Stimulated activated CD4-positive, alpha-beta T cell treated with anti-CD3 and anti-CD28 coated beads, Interleukin-4, amount 100 ng/mL, for 48 hours (primary cell): ENCODE results near the gene SP6.
A peak's percentile ranks its signal among the peaks of the same experiment; 100 is the strongest.

Source experiments
- DNase-seq, 2 donors: peaks; one replicate each; pipeline ENCODE4 v3.0.0-alpha.2; 2020; ENCODE audit warnings: low read depth in 2 of 2

Gene SP6

DNA sequence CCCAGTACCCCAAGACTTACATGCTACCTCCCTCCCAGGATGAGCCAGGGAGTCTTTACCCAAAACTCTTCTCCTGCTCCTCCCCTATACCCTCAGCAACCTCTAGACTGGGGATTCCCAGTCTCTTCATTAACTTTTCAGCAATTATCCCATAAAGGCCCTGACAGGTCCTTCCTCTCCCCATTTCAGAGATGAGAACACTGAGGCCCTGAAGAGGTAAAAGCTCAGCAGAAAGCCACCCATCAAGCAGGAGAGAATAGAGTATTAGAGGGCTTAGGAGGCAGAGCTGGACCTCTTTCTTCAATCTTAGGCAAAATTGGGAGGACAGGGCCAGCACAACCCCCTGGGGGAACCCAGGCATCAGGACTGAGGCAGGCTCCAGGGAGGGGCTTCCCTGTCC lies 5.9 kb upstream of the SP6 start:
- no peak for DNase-seq

- DNase-seq: no peak
Observed at GRCh38 chr17:47855737-47856136, 4.8 kb upstream of the SP6 start.

GRCh38 chr17:47853616-47854015 lies 2.7 kb upstream of the SP6 start:
- no peak for DNase-seq

DNA sequence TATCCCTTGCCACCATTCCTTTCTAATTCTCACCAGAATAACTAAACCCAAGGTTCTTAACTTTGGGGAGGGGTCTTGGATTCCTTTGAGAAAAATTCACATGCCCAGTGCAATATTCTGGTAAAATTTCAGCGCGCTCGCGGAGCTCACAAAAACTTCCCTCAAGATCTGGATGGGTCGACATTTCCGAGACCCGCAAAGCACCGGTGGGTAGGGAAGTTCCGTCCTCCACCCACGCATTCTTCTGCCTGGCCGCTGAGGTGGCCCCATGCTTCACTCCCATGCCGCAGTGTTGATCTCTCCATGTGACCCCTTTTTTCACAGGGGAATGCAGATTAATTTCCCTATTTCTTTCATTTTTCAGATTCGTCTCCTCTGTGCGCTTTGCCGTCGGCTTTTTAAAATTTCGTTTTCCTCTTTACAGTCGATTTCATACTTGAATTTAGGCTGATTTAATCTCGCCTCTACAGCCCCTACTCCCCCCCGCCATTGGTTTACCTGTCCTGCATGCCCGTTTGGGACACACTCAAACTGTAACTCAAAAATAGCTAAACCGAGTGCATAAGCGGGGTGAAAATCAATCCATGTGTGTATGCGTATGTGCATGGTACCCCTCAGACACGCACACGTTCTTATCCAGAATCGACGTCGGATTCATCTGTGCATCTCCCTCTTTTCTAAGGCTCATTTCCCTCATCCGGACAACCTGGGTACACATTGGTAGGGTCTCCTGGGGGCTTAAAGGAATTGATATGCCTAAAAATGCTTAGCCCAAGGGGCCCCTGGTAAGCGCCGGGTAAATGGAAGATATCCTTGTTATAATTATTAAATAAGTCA lies 1.4 kb upstream of the SP6 start:
- DNase-seq: no peak

GRCh38 chr17:47851764-47852112 lies 775 bp upstream of the SP6 start:
- DNase-seq: no peak

- DNase-seq: no peak
Observed at GRCh38 chr17:47850373-47850691, 631 bp downstream of the SP6 start.

GRCh38 chr17:47848198-47848513 lies 2.8 kb downstream of the SP6 start:
- no peak for DNase-seq

GRCh38 chr17:47847341-47848197 lies 3.4 kb downstream of the SP6 start:
- DNase-seq: no peak

- no peak for DNase-seq
Observed at GRCh38 chr17:47846716-47847340, 4.1 kb downstream of the SP6 start.

GRCh38 chr17:47845716-47846075 lies 5.3 kb downstream of the SP6 start:
- no peak for DNase-seq

DNA sequence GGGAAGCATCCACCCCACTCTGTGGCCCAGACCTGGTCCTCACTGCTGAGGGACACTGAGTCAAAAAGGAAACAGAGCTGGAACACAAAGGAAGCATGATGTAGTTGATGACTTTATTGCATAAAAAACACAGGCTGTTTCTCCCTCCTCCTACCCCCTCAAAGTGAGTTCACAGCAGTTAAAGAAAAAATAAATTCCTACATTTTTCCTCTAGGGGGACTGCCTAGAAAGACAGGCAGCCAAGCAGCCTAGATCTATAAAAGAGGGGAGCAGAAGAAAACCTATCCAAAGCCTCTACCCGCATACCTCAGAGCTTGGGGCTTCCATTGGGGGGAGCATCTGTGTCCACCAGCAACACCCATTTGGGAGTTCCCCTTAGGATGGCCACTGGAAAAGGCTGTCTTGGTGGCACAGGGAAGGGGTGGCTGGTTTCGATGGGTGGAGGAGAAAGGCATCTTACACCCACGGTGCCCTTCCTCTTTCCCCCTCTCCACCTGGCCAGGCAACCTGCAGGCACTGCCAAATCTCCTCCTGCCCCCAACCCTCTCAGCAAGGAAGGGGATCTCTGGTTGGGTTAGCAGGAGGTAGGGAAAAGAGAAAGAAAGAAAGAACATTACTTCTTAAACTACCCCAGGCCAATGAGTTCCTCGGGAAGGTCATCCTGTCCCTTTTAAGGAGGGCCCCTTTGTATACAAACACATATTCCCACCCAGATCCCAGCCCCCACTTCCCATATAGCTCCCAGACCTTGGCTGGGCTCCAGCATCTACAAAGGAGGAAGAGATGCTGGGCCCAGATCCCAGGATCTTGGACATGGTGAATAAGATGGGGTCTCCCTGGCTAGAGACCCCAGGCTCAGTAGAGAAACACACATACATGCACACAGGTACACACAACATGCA lies 5.9 kb downstream of the SP6 start:
- no peak for DNase-seq

- DNase-seq: no peak
Observed at GRCh38 chr17:47844227-47844626, 6.7 kb downstream of the SP6 start.

DNA sequence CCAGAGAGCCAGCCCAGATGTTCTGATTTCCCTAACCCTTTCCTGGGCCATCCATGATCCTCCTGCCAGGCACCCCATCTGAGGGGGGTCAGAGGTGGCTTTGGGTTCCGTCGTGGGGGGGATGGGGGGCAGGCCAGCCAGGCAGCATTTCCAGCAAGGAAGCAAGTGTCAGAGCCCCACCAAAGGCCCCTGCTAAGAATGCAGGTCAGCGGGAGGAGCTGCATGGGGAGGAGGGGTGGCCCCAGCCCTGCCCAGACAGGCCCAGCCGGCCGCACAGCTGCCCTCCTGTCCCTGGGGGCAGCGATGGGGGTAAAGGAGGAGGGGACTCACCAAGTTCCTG lies 7.6 kb downstream of the SP6 start:
- DNase-seq: no peak

- no peak for DNase-seq
Observed at GRCh38 chr17:47841488-47842291, 9.3 kb downstream of the SP6 start.

DNA sequence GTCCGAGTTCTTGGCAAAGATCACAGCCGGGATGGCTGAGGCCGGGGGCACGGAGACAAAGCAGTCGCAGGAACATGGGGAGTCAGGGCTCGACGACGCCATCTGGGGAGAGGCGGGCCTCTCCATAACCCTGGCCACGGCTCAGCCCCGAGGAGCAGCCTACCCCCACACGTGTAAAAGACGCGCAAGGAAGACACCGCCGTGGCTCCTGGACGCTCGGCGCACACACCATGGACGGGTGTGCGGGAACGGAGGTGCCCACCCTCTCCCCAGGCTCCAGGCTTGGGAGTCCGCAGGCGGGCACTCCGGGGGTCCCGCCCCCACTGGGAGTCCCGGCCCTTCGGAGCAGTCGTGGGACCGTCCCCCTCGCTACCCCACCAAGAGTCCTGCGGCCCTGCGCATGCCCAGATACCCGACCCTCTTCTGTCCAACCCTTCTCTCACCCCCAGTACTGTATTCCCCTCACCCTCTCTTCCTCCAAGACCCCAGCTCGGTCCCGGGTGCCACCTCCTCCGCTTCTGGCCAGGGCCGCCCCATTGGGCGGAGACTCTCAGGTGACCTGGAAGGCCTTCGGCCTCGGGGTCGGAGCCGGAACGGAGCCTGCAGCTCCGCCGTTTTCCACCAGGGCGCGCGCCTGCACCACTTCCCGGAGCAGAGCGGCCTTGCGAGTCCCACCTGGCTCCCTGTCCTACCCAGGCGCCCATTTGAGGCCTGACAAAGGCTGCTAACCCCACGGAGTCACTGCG lies 10.0 kb downstream of the SP6 start, which contains the start of gene SCRN2:
Gene SCRN2 (minus strand): TSS at position 532 of the 746 bp plus-strand sequence. CDS start 430 bp downstream, at position 102.
- peak; percentile 83 to 89 for DNase-seq

GRCh38 chr17:47840001-47840741 lies 10.8 kb downstream of the SP6 start:
- no peak for DNase-seq

DNA sequence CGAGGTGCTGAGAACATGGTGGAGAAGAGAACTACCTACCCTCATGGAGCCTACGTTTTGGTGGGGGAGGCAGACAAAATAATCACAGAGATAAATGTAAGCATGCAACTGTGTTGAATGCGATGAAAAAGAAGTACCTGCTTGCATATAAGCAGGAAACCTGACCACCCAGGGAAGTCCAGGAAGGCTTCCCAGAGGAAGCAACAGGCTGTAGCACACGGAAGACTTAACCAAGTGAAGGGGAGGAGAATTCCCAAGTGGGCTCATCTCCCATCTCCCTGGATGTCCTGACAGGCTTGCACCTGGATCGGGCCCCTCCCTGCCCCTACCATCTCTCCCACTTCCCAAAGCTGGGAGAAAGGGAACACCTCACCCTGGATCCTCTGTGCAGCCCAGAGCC lies 11.9 kb downstream of the SP6 start:
- DNase-seq: no peak

- DNase-seq: no peak
Observed at GRCh38 chr17:47838636-47839035, 12.3 kb downstream of the SP6 start.

DNA sequence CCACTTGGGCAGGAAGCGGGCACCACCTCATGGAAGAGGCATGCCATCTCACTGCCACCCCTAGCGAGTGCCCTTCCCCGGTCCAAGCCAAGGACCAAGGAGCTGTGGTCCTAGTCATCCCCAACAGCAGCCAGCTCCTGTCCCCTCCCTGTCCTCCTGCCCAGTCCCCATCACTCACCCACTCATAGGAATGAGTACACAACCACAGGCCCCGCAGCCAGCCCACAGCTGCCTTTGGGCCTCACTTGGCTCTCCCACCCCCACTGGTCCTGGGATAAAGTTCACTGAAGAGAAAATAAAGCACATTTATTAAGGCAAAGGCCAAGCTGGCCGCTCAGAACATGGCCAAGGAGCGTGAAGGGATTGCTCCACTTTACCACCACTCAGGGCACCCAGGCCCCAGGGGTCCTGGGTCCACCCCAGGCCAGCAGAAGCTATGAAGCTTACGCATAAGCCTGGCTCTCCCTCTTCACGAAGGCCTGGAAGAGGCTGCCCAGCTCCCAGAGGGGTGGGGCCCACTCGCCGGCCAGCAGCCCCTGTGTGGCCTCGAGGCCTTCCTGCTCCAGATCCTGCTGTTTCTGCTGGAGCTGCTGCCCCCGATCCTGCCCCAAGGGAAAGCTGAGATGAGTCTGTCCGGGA lies 13.4 kb downstream of the SP6 start:
- no peak for DNase-seq
